GM10248 (cell line): ENCODE data around the gene MARK1.

Source experiments
- CTCF ChIA-PET: fragments of 300-600 bp; sonication (Branson Sonifier 250); formaldehyde crosslinking; extraction: SDS; loops from one replicate; lab custom pipeline; 2021; ENCODE audit warnings: antibody characterized with exemption; lab: Yijun Ruan, JAX
- POLR2A ChIA-PET: fragments of 350-650 bp; sonication (Branson Sonifier 250); formaldehyde crosslinking; extraction: SDS; loops from one replicate; lab custom pipeline; 2020; ENCODE audit warnings: antibody characterized with exemption; lab: Yijun Ruan, JAX
- DNase-seq: peaks from one replicate; pipeline ENCODE4 v3.0.0; 2012; ENCODE audit errors: extremely low spot score
- CTCF ChIP-seq: IDR thresholded peaks from 2 replicates; pipeline ENCODE4 v1.5.1; 2012; ENCODE audit warnings: mild to moderate bottlenecking, low read depth; ENCODE audit errors: extremely low read depth, missing control alignments, control extremely low read depth

MARK1 gene

DNA sequence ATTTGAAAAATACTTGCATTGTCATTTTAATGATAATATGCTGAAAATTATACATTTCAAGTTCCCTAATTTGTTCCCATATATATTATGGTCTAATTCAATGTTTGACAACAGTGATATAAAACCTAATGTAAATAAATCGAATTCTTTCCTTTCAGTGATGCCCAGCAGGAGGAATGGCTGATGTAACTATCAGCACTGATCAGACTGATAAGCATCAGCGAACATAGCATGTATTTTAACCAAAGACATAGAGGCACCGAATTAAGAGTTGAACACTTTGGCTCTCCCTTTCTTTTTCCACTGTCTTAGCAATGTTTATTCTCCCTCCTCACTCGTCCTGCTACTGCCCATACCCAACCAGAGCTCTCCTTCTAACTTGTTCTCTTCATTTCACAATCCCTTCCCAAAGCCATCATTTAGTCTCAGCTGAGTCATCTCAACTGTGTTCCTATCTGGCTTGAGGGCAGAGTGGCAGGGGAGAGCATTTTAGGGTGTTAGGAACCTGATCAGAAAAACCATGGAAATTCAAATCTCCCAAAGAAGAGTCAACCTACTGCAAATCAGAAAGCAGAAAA, 103.4 kb downstream of the MARK1 start:
- TF ChIP-seq CTCF = no peak
- POLR2A ChIA-PET = no interaction called here
- CTCF ChIA-PET = interaction anchor here (1.3 kb wide), 2 partner anchors 11 to 12 kb away, joined by 3 to 4 read pairs; no protein-coding TSS in a partner anchor
- DNase-seq = no peak

- ChIA-PET CTCF (interaction anchor here (0.7 to 1.4 kb wide), 2 partner anchors 13 to 15 kb away, joined by 3 read pairs; no protein-coding TSS in a partner anchor), POLR2A (no interaction called here)
- TF ChIP-seq CTCF = no peak
- DNase-seq = no peak
Observed at GRCh38 chr1:220637759-220638158, 109.8 kb downstream of the MARK1 start.

DNA sequence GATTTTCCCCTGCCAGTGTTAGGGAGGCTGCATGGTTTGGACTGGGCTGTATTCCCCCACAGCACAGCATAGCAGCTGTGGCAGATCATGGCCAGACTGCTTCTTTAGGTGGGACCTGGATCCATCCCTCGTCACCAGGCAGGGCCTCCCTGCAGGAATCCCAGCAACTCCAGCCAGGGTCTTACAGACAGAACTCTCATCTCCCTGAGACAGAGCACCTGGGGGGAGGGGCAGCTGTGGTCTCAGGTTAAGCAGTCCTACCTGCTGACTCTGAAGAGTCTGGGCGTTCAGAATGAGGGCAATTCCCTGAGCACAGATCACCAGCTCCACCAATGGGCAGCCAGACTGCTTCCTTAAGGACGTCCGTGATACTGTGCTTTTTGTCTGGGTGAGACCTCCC, 114.3 kb downstream of the MARK1 start:
- ChIA-PET POLR2A (no interaction called here), CTCF (interaction anchor here (2.0 kb wide), 1 partner anchor 24 kb away, joined by 4 read pairs; no protein-coding TSS in a partner anchor)
- DNase-seq = no peak
- no peak for TF ChIP-seq CTCF

- no peak for DNase-seq
- CTCF ChIA-PET = no interaction called here
- no peak for TF ChIP-seq CTCF
- POLR2A ChIA-PET = no interaction called here
Observed at GRCh38 chr1:220652995-220653394, 125.1 kb downstream of the MARK1 start.

DNA sequence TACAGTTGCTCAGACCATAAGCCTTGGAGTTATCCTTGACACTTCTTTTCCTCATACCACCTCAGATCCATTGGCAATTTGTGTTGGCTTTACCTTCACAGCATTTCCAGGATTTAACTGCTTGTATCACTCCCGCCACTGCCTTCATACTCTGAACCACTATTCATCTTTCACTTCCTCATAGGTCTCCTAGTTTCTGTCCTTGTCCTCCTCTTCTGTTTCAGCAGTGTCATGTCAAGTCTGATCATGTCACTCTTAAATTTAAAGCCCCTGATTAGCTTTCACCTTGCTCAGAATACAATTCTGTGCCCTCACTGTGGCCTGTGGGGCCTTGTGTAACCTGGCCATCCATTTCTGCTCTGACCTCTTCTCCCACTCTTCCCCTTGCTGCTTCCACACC, 127.6 kb downstream of the MARK1 start:
- no peak for TF ChIP-seq CTCF
- CTCF ChIA-PET = interaction anchor here (1.0 kb wide), 1 partner anchor 11 kb away, joined by 4 read pairs; no protein-coding TSS in a partner anchor
- POLR2A ChIA-PET = no interaction called here
- peak; percentile 38 for DNase-seq

DNA sequence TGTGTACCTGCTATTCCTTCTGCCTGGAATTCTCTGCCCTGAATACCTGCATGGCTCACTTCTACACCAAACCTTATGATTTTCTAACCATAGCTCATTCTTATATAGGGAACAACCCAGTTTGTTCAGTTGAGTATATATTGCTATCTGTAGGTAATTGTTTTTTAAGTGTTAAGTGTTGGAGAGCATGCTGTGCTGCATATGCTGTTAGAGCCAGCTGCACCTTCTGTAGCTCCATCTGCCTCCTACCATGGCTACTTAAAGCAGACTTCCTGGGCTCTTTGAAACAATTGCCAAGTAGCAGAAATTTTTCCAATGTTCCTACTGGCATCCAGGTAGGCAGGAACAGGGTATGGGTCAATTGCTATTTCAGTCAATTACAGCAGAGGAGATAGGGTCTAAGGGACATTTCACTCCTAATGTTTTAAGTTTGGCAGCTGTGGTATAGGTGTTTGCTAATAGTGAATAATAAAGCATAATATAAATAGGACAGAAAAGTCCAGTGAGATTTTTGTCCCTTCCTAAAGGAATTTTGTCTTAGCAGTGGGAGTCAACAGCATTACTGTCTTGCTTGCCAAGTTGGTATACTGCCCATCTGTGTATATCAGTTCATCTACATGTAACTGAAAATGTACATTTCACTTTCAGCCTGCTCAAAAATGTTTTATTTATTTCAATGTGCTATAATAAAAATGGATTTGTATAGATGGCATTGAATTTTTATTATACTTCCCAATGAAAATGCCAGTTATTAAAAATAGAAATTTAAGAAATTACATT, 128.2 kb downstream of the MARK1 start:
- ChIA-PET CTCF (interaction anchor here (1.0 kb wide), 1 partner anchor 12 kb away, joined by 4 read pairs; no protein-coding TSS in a partner anchor), POLR2A (no interaction called here)
- no peak for DNase-seq
- TF ChIP-seq CTCF = no peak
